ENCODE measurements around the gene TRAPPC10.
"Not testable (repeated sequence)": the region's sequence is repeated elsewhere in the genome, so short reads cannot be mapped to it uniquely, and the experiment has no call there.

TRAPPC10 gene

DNA sequence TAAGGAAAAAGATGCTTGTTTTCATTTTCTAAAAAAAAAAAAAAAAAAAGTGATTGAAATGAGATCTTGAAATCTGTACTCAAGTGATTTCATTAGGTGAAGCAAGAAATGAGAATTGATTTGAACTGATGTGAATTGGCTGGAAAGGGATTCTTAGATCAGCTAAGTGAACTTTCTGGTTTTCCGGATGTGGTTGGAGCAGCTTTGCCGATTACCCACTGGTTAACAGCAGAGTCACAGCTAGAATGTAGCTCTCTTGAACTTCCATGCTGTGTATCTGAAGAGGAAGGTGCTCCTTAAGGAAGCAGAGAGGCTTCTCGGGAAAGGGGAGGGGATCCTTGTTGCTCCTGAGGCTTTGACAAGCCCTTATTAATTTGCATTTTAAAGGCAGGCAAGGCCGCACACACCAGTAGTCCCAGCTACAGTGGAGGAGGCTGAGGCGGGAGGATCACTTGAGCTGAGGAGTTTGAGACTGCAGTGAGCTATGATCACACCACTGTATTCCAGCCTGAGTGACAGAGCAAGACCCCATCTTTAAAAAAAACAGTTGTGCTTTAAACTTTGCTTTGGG is 66.4 kb downstream of the TRAPPC10 start:
- peak; percentile 80 for DNase-seq (ENCODE audit: low read depth, low spot score)

DNA sequence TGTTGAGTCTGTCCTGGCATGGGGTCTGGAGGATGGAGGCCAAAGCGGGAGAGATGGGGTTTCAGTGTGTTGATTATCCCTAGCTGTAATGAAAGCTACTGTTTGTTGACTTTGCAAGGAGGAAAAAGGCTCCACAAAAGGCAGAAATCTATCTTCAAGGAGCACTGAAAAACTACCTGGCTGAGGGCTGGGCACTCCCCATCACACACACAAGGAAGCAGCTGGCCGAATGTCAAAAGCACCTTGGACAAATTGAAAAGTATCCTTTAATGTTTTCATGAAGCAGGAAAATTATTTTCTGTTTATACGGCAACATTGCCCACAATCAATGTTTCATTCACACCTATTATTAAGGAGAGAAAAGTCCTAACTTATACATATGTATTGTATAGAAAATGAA is 67.3 kb downstream of the TRAPPC10 start:
- H3K4me3 ChIP-seq (ENCODE audit: low read length): no peak overlapping the region
- DNase-seq (ENCODE audit: low read depth, low spot score): no peak

More for the DNA sequence above, 66.4 kb downstream of the TRAPPC10 start:
- peak overlapping the region; percentile 38 for H3K4me3 ChIP-seq (ENCODE audit: low read length)

DNA sequence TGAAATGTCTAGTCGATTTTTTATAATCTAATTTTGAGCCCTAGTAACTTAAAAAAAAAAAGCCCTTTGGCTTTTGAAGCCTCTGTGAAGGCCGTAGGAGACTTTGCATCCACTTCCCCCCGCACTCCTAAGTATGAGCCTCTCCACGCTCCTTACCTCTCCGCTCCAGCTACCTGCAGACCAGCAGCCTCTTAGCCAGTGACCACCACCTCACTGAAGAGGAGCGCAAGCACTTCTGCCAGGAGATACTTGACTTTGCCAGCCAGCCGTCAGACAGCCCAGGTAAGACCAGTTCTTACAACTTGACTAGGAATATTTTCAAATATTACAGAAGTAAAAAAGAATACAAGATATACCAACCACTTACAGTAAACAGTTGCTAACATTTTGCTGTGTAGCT is 67.7 kb downstream of the TRAPPC10 start:
- H3K4me3 ChIP-seq (ENCODE audit: low read length): no peak overlapping the region
- DNase-seq (ENCODE audit: low read depth, low spot score): no peak

DNA sequence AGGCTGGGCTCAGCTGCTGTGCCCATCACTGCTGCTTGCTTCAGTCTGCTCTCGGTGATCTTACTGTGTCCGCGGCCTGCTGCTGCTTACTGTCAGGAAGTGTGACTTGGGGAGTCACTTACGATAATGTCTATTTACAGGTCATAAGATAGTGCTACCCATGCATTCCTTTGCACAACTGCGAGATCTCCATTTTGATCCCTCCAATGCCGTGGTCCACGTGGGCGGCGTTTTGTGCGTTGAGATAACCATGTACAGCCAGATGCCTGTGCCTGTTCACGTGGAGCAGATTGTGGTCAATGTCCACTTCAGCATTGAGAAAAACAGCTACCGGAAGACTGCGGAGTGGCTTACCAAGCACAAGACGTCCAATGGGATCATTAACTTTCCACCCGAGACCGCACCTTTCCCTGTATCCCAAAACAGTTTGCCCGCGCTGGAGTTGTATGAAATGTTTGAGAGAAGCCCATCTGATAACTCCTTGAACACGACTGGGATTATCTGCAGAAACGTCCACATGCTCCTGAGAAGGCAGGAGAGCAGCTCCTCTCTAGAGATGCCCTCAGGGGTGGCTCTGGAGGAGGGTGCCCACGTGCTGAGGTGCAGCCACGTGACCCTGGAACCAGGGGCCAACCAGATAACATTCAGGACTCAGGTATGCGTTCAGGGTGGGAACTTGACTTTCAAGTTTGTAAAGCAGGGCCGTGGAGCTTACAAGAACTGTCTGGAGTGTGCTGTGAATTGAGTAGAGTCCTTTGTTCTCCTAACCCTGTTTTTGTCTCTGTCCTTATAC is 70.7 kb downstream of the TRAPPC10 start:
- peak; percentile 30 for DNase-seq (ENCODE audit: low read depth, low spot score)
- no peak overlapping the region for H3K4me3 ChIP-seq (ENCODE audit: low read length)

DNA sequence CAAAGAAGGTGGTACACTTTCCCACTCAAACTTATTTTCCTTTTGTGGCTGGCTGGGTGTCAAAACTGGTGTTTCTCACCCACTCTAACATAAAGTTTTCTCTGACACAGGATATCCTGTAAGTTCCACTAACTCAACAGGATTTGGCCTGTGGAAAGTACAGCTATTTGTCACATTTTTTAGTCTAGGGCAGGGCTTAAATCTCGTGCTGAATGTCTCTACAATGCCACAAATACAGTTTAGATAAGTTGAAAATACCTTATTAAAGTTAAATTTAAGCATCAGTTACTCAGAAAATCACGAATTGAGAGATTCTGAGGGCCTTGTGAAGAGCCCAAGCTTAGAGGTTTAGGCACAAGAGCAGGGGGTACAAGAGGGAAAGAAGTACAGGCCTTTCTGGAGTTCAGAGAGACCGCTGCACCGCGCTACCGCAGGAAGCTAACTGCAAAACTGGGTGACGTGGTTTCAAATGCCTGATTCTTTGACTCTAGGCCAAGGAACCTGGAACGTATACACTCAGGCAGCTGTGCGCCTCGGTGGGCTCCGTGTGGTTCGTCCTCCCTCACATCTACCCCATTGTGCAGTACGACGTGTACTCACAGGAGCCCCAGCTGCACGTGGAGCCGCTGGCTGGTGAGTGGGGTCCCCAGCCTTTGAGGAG is 71.7 kb downstream of the TRAPPC10 start:
- H3K4me3 ChIP-seq (ENCODE audit: low read length): peak overlapping the region; percentile 37
- peak; percentile 98 for DNase-seq (ENCODE audit: low read depth, low spot score)

DNA sequence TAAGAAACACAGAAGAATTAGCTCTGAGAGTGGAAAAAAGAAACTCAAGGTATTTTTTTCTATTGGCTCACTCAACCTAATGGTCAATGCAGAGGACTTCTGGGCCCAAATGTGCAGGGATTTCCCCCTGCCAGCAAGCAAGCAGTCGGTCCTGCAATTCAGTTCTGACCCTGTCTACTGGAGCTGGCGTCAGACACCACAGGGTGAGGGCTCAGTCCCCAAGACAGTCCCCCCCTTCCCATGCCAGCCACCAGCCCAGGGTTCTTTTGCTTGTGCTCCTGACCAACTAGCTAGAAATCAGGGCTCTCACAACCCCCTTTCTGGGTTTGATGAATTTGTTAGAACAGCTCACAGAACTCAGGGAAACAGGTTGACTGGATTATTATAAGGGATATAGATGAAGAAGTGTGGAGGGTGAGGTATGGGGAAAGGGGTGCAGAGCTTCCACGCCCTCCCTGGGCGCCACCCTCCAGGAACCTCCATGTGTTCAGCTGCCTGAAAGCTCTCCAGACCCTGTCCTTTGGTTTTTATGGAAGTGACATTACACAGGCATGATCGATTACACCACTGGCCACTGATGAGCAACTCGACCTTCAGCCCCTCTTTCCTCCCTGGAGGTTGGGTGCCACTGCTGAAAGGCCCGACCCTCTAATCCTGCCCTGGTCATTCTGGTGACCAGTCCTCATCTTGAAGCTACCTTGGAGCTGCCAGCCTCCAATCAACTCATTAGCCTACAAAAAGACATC is 72.6 kb downstream of the TRAPPC10 start:
- DNase-seq (ENCODE audit: low read depth, low spot score): no peak
- H3K4me3 ChIP-seq (ENCODE audit: low read length): peak overlapping the region; percentile 37

DNA sequence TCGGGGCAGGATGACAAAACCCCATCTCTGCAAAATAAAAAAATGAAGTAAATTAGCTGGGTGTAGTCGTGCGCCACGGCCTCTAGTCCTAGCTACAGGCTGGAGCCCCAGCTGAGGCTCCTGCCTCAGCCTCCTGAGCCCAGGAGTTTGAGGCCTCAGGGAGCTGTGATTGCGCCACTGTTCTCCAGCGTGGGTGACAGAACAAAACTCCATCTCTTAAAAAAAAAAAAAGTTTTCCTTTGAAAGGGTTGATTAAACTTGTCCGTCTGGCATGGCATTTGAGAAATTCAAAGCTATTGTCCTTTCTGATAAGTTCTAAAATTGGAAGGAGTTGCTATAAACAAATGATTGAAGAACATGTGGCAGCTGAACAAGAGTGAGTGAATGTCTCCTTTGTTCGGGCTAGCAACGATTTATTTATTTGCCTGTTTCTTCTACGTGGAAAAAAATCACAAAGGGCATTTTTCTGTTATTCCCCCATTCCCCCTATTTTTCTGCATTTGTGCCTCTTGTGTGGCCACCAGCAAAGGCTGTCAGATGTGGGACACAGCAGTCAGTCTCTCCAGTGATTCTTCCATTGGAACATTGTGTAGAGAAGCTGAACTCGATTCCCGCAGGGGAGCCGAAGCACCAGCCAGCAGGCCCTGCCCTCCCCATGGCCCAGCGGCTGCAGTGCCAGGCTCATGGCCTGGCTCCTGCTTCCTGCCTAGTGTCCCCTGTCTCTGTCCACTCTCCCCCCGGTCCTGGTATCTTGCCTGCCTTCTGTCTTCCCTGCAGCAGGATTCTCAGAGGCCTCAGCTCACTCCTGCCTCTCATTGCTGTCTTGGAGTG is 73.6 kb downstream of the TRAPPC10 start:
- H3K4me3 ChIP-seq (ENCODE audit: low read length): no peak overlapping the region
- DNase-seq (ENCODE audit: low read depth, low spot score): no peak

DNA sequence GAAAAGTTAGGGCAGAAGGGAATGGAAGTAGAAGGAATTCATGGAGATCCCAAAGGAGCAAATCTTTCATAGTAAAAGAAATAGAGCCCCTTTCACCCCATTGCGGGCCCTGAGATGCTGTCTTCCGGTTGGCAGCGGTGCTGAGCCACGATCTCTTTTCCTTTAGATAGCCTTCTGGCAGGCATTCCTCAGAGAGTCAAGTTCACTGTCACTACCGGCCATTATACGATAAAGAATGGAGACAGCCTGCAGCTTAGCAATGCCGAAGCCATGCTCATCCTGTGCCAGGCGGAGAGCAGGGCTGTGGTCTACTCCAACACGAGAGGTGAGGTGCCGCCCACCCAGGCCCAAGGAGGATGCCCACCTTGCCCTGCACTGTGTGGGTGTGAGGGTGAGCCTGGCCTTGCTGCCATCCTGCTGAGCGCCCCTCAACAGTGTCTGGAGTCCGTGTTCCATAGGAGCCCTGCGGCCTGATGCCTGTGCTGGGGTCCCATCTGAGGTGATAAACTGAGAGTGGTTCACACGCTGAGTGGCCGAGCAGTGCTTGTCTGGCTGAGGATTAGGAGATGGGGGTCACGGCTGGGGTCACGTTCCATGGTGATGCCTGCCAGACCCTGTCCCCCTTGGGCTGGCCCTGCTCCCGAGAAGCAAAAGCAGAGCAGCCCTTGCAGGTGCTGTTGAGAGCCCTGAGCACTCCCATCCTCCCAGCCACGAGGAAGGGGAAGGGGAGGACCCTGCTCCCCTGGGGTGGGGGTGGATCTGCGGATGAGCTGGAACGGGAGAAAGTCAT is 74.7 kb downstream of the TRAPPC10 start:
- DNase-seq (ENCODE audit: low read depth, low spot score): no peak
- no peak overlapping the region for H3K4me3 ChIP-seq (ENCODE audit: low read length)

DNA sequence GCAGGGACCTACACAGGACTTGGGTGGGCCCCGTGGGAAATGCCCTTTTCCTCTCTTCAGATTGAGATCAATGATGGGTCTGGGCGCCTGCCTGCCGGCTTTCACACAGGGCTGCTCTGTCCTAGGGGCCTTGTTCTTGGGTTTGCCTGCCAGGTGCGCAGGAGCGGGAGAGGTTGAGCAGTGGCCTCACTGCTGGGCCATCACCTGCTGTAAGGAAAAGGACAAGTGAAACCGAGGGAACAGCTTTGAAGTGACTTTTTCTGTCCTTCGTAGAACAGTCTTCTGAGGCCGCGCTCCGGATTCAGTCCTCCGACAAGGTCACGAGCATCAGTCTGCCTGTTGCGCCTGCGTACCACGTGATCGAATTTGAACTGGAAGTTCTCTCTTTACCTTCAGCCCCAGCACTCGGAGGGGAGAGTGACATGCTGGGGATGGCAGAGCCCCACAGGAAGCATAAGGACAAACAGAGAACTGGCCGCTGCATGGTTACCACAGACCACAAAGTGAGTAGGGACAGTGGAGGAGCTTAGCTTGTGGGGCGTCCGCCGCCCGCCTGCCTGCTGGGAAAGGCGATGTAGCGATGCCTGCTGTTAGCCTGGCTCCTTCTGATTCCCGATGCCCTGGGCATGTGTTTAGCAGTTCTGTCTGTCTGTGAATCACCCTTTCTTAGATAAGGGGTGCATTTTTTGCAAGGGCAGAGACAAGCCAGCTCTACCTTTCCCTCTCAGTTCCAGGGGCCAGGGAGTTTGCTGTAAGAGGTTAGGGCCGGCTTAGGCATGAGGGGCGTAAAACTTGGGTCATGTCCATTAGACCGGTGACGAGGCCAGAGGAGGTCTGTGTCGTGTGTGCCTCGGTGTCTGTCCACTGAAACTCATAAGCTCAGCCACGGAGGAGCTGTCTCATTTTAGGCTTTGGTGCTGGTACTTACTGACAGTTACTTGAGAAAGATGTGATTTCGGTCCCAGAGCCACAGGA is 75.6 kb downstream of the TRAPPC10 start:
- no peak for DNase-seq (ENCODE audit: low read depth, low spot score)
- no peak overlapping the region for H3K4me3 ChIP-seq (ENCODE audit: low read length)

DNA sequence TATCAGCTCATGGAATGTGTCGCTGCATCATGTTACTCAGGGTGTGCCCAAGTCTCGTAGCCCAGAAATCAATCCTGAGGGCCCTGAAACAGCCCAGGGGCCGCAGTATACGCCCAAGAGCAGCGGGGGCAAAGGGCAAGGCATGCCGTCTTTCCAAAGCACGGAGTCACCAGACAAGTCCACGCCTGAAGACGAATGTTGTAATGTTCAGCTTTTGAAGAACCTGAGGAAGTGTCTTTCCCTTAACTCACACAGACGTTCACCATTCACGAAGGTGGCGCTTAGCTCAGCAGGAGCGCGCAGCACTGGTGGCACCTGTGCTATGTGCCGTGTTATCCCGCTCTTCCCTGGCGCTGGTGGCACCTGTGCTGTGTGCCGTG is 76.3 kb downstream of the TRAPPC10 start:
- DNase-seq (ENCODE audit: low read depth, low spot score): no peak
- no peak overlapping the region for H3K4me3 ChIP-seq (ENCODE audit: low read length)

DNA sequence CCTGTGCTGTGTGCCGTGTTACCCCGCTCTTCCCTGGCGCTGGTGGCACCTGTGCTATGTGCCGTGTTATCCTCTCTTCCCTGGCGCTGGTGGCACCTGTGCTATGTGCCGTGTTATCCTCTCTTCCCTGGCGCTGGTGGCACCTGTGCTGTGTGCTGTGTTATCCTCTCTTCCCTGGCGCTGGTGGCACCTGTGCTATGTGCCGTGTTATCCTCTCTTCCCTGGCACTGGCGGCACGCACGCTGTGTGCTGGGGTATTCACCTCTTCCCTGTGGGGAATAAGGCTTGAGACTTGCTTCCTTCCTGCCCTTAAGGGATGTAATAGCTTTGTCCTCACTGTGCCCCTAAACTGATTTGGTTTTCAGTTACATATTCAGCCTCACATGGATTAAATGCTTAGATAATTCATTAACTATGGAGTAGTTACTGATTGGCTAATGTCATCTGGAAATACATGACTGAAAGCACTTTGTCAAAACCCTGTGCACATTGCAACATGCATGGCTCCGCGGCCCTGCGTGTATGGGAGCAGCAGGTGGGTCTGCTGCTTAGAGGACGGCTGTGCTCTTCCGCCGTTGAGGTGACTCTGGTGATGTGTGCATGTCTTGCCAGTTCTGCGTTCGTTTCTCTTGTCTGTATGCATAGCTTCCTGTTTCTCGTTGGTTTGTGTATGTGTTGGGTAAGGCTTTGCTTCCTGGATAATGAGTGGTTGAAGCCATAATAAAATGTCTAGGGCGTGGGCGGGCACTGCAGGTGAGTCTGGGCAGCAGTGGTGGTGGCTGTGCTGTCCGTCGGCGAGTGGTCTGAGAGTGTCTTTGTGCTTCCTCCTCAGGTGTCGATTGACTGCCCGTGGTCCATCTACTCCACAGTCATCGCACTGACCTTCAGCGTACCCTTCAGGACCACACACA is 77.1 kb downstream of the TRAPPC10 start:
- no peak overlapping the region for H3K4me3 ChIP-seq (ENCODE audit: low read length)
- no peak for DNase-seq (ENCODE audit: low read depth, low spot score)

DNA sequence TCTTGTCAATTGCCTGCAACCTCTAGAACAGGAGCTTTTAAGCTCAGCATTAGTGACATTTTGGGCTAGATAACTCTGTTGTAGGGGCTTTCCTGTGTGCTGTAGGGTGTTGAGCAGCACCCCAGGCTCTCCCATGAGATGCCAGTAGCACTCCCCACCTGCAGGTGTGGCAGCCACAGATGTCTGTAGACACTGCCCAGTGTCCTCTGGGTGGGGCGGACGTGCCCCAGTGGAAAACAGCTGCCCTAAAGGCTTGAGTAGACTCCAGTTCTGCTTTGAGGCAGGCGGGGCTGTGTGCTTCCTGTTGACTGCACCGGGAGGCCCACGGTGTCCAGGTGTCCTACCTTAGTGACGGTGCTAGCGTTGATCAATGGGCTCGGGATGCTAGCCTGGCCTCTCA is 78.2 kb downstream of the TRAPPC10 start:
- no peak overlapping the region for H3K4me3 ChIP-seq (ENCODE audit: low read length)
- DNase-seq (ENCODE audit: low read depth, low spot score): no peak

DNA sequence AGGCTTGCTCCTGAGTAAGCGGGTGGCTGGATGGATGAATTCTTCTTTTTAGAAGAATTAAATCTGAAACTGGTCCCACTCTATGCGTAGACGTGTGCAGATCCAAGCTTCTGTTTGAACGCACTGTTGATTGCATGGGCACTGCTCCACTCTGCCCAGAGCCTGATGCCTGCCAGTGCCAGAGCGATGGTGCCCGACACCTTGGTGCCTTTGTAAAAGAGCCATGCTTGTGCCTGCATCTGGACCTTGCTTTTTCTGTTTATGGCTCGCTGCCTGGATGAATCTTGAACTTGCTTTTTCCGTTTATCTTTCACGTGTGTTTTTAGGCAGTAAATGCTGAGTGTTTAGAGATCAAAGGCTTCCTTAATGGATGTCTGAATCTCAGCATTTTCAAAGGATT is 80.1 kb downstream of the TRAPPC10 start:
- DNase-seq (ENCODE audit: low read depth, low spot score): no peak
- H3K4me3 ChIP-seq (ENCODE audit: low read length): no peak overlapping the region

DNA sequence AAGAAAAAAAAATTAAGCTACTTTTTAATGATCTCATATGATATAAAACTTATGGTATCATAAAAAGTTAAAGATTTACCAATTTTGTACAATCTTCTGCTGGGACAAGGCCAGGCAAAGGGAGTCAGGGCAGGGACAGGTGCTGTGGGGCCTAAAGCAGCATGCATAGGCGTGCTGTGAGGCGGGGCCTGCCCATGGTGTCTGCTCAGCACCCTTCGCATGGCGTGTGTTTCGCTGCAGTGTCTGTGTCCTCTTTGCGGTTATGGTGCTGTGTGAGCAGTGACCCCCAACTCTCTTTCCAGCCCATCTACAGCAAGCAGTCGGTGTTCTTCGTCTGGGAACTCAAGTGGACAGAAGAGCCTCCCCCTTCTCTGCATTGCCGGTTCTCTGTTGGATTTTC is 81.7 kb downstream of the TRAPPC10 start:
- DNase-seq (ENCODE audit: low read depth, low spot score): no peak
- no peak overlapping the region for H3K4me3 ChIP-seq (ENCODE audit: low read length)

DNA sequence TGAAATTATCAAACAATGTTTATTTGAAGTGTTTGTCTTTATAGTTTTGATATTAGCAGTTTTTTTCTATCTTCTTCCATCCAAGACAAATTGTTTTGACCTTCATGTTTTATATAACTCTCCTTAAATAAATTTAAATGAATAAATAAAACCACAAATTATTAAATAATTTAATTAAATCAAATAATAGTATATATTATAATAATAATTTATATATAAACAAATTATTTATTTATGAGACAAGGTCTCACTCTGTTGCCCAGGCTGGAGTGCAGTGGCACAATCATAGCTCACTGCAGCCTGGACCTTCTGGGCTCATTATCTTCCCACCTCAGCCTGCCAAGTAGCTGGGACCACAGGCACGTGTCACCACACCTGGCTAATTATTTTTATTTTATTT is 82.7 kb downstream of the TRAPPC10 start:
- DNase-seq (ENCODE audit: low read depth, low spot score): no peak
- H3K4me3 ChIP-seq (ENCODE audit: low read length): no peak overlapping the region

DNA sequence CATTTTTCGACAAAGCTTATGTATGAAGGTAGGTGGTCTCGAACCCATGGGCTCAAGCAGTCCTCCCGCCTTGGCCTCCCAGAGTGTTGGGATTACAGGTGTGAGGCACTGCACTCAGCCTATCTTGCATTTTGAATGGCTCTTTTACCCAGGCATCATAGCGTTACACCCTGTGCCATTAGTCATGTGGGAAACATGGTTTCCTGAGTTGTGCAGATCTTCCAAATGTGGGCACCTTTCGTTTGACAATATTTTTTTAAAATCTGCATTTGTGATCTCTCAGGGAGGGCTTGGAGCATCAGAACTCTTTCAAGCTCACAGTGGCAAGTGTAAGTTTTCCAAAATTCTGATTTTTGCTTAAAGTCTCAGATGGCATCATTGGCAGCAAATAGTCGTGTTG is 86.4 kb downstream of the TRAPPC10 start:
- not testable (repeated sequence) for DNase-seq (ENCODE audit: low read depth, low spot score); H3K4me3 ChIP-seq (ENCODE audit: low read length)
